IPS-20b (cell line): ENCODE results near the gene IMMP2L.
"Not testable (repeated sequence)": the region's sequence is repeated elsewhere in the genome, so short reads cannot be mapped to it uniquely, and the experiment has no call there.

Source experiments
- H3K27ac ChIP-seq: one replicate; pipeline ENCODE4 v1.5.1; 2013; ENCODE audit warnings: low read length
- H3K27me3 ChIP-seq: 2 replicates; pipeline ENCODE4 v1.6.1; 2013; ENCODE audit warnings: mild to moderate bottlenecking, low read length, inconsistent platforms; ENCODE audit not compliant: insufficient read depth
- H3K36me3 ChIP-seq: 2 replicates; pipeline ENCODE4 v1.6.1; 2013; ENCODE audit warnings: low read depth, mild to moderate bottlenecking, inconsistent platforms, low read length, moderate library complexity; ENCODE audit not compliant: insufficient read depth
- H3K4me1 ChIP-seq: 2 replicates; pipeline ENCODE4 v1.6.1; 2013; ENCODE audit warnings: mild to moderate bottlenecking, control low read depth, inconsistent platforms, low read length, moderate library complexity; ENCODE audit not compliant: insufficient read depth
- H3K4me3 ChIP-seq: 2 replicates; pipeline ENCODE4 v1.5.1; 2013; ENCODE audit warnings: mild to moderate bottlenecking, low read length, inconsistent platforms
- H3K9ac ChIP-seq: 2 replicates; pipeline ENCODE4 v1.6.1; 2013; ENCODE audit warnings: low read depth, mild to moderate bottlenecking, inconsistent platforms, low read length, moderate library complexity
- H3K9me3 ChIP-seq: 2 replicates; pipeline ENCODE4 v1.6.1; 2013; ENCODE audit warnings: mild to moderate bottlenecking, low read depth, low read length, inconsistent platforms; ENCODE audit not compliant: insufficient read depth

IMMP2L gene

GRCh38 chr7:111343017-111343416, 219.3 kb downstream of the IMMP2L start:
- Histone ChIP-seq H3K36me3 (no peaks in the 10 kb centered on the region), H3K4me3 (no peak overlapping the region), H3K27ac (no peak overlapping the region), H3K9me3 (peaks cover 24% of the 10 kb centered on the region), H3K27me3 (no peaks in the 10 kb centered on the region), H3K4me1 (no peaks in the 10 kb centered on the region), H3K9ac (no peak overlapping the region)

GRCh38 chr7:111339006-111339405, 223.3 kb downstream of the IMMP2L start:
- H3K4me3 ChIP-seq: no peak overlapping the region
- H3K4me1 ChIP-seq: no peaks in the 10 kb centered on the region
- peaks cover 17% of the 10 kb centered on the region for H3K9me3 ChIP-seq
- H3K36me3 ChIP-seq: no peaks in the 10 kb centered on the region
- no peaks in the 10 kb centered on the region for H3K27me3 ChIP-seq
- no peak overlapping the region for H3K9ac ChIP-seq
- H3K27ac ChIP-seq: no peak overlapping the region

- no peak overlapping the region for H3K9ac ChIP-seq
- no peaks in the 10 kb centered on the region for H3K36me3 ChIP-seq
- no peak overlapping the region for H3K27ac ChIP-seq
These were observed 229.3 kb downstream of the IMMP2L start for GRCh38 chr7:111333010-111333409.

GRCh38 chr7:111330235-111330523, 232.1 kb downstream of the IMMP2L start:
- Histone ChIP-seq H3K27ac (no peak overlapping the region), H3K27me3 (no peaks in the 10 kb centered on the region), H3K9me3 (no peaks in the 10 kb centered on the region), H3K9ac (no peak overlapping the region), H3K4me1 (no peaks in the 10 kb centered on the region), H3K4me3 (no peak overlapping the region), H3K36me3 (no peaks in the 10 kb centered on the region)

More at GRCh38 chr7:111333010-111333409, 229.3 kb downstream of the IMMP2L start:
- Histone ChIP-seq H3K4me3 (no peak overlapping the region), H3K27me3 (no peaks in the 10 kb centered on the region), H3K4me1 (no peaks in the 10 kb centered on the region), H3K9me3 (no peaks in the 10 kb centered on the region)

- Histone ChIP-seq H3K9ac (no peak overlapping the region), H3K4me3 (no peak overlapping the region)
These were observed 232.7 kb downstream of the IMMP2L start for GRCh38 chr7:111329367-111330234.

GRCh38 chr7:111328487-111328886, 233.8 kb downstream of the IMMP2L start:
- Histone ChIP-seq H3K9ac (no peak overlapping the region), H3K9me3 (no peaks in the 10 kb centered on the region), H3K4me3 (no peak overlapping the region), H3K27ac (no peak overlapping the region), H3K27me3 (no peaks in the 10 kb centered on the region), H3K36me3 (no peaks in the 10 kb centered on the region), H3K4me1 (no peaks in the 10 kb centered on the region)

More at GRCh38 chr7:111329367-111330234, 232.7 kb downstream of the IMMP2L start:
- no peaks in the 10 kb centered on the region for H3K4me1 ChIP-seq
- H3K9me3 ChIP-seq: no peaks in the 10 kb centered on the region
- no peaks in the 10 kb centered on the region for H3K36me3 ChIP-seq
- no peaks in the 10 kb centered on the region for H3K27me3 ChIP-seq
- no peak overlapping the region for H3K27ac ChIP-seq

GRCh38 chr7:111324776-111325175, 237.5 kb downstream of the IMMP2L start:
- Histone ChIP-seq H3K36me3 (no peaks in the 10 kb centered on the region), H3K4me1 (no peaks in the 10 kb centered on the region), H3K4me3 (no peak overlapping the region), H3K9ac (no peak overlapping the region), H3K27ac (no peak overlapping the region), H3K27me3 (no peaks in the 10 kb centered on the region), H3K9me3 (no peaks in the 10 kb centered on the region)

- no peaks in the 10 kb centered on the region for H3K36me3 ChIP-seq
- no peak overlapping the region for H3K27ac ChIP-seq
- no peaks in the 10 kb centered on the region for H3K4me1 ChIP-seq
- H3K9me3 ChIP-seq: no peaks in the 10 kb centered on the region
- no peak overlapping the region for H3K4me3 ChIP-seq
- H3K27me3 ChIP-seq: no peaks in the 10 kb centered on the region
- no peak overlapping the region for H3K9ac ChIP-seq
These were observed 238.1 kb downstream of the IMMP2L start for GRCh38 chr7:111324228-111324627.

GRCh38 chr7:111323670-111324069, 238.6 kb downstream of the IMMP2L start:
- not testable (repeated sequence) for H3K4me3 ChIP-seq, H3K27me3 ChIP-seq, H3K27ac ChIP-seq, H3K9me3 ChIP-seq, H3K4me1 ChIP-seq, H3K9ac ChIP-seq, H3K36me3 ChIP-seq

GRCh38 chr7:111320133-111320532, 242.2 kb downstream of the IMMP2L start:
- Histone ChIP-seq H3K9me3 (no peaks in the 10 kb centered on the region), H3K4me3 (no peak overlapping the region), H3K27me3 (no peaks in the 10 kb centered on the region), H3K27ac (no peak overlapping the region), H3K36me3 (no peaks in the 10 kb centered on the region), H3K9ac (no peak overlapping the region), H3K4me1 (no peaks in the 10 kb centered on the region)

GRCh38 chr7:111312966-111313365, 249.3 kb downstream of the IMMP2L start:
- H3K27me3 ChIP-seq: no peaks in the 10 kb centered on the region
- no peak overlapping the region for H3K4me3 ChIP-seq
- no peak overlapping the region for H3K27ac ChIP-seq
- no peaks in the 10 kb centered on the region for H3K36me3 ChIP-seq
- H3K4me1 ChIP-seq: no peaks in the 10 kb centered on the region
- no peak overlapping the region for H3K9ac ChIP-seq
- no peaks in the 10 kb centered on the region for H3K9me3 ChIP-seq

GRCh38 chr7:111308691-111309090, 253.6 kb downstream of the IMMP2L start:
- Histone ChIP-seq H3K9me3 (no peaks in the 10 kb centered on the region), H3K4me3 (no peak overlapping the region), H3K27me3 (no peaks in the 10 kb centered on the region), H3K36me3 (no peaks in the 10 kb centered on the region), H3K4me1 (no peaks in the 10 kb centered on the region), H3K9ac (no peak overlapping the region), H3K27ac (no peak overlapping the region)
